Activated CD4-positive, alpha-beta T cell treated with anti-CD3 and anti-CD28 coated beads for 4 hours (primary cell): ENCODE data around the gene TMEM114.

Experiments used
- DNase-seq, 2 donors: peaks; one replicate each; pipeline ENCODE4 v3.0.0-alpha.2; 2020

TMEM114 gene

GRCh38 chr16:8547762-8548161 lies 42.5 kb downstream of the TMEM114 start:
- no peak for DNase-seq

GRCh38 chr16:8544406-8544805 lies 45.9 kb downstream of the TMEM114 start:
- DNase-seq = no peak

- DNase-seq = no peak
Measured at GRCh38 chr16:8543258-8543657, 47.1 kb downstream of the TMEM114 start.

DNA sequence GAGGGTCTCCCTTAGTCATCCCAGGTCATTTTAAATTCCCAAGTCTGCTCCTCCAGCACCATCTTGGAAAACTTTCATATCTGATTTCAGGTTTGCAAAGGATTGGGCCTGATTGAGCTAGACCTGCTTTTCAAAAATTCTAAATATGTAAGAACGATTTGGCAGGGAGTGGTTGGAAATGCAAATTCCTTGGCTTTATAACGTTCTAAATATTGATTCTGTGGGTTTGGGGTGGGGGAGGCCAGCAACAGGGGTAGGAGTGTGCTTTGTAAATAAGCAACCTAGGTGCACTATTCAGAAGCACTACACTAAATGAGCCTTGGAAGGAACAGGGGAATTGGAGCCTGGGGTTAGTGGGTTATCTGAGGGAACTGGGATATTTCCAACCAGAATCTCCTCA lies 47.9 kb downstream of the TMEM114 start:
- DNase-seq = no peak

DNA sequence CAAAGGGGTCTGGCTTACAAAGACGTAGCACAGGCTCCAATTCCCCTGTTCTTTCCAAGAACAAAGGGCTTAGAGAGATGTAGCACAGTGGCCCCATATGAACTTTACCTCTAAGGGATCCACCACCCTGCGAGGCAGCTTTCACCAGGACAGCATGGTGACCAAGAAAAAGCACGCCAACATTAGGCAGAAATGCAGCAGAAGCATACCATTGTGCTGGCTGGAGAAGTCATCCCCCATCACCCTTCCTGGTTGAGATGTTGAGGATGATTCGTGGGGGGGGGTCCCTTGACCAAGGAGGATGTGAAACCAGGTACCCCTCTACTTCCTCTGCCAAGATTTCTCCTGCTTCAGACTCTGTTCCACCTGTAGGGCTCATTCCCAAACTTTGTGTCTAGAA lies 48.4 kb downstream of the TMEM114 start:
- no peak for DNase-seq

- DNase-seq = no peak
Measured at GRCh38 chr16:8537691-8538342, 52.5 kb downstream of the TMEM114 start.

GRCh38 chr16:8533509-8533908 lies 56.8 kb downstream of the TMEM114 start:
- DNase-seq = no peak

DNA sequence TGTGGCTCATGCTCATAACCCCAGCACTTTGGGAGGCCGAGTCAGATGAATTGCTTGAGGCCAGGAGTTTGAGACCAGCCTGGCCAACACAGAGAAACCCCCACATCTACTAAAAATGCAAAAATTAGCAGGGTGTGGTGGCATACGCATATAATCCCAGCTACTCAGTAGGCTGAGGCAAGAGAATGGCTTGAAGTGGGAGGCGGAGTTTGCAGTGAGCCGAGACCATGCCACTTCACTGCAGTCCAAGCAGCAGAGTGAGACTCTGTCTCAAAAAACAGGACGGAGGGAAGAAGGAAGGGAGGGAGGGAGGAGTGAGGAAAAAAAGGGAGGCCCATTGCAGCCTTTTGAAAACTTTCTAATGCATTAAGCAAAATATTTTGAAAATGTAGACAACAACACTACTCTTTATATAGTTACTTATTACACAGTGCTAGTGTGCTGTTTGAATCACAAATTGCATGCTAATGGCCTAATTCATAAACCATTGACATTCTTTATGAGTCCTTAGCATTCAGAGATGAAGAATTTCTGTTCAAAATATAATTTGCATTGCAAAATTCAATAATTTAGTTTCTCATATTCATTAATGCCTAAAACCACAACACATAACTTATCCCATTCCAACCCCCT lies 59.4 kb downstream of the TMEM114 start:
- DNase-seq = no peak

- no peak for DNase-seq
Measured at GRCh38 chr16:8528471-8528870, 61.8 kb downstream of the TMEM114 start.

- no peak for DNase-seq
Measured at GRCh38 chr16:8523932-8524331, 66.4 kb downstream of the TMEM114 start.

DNA sequence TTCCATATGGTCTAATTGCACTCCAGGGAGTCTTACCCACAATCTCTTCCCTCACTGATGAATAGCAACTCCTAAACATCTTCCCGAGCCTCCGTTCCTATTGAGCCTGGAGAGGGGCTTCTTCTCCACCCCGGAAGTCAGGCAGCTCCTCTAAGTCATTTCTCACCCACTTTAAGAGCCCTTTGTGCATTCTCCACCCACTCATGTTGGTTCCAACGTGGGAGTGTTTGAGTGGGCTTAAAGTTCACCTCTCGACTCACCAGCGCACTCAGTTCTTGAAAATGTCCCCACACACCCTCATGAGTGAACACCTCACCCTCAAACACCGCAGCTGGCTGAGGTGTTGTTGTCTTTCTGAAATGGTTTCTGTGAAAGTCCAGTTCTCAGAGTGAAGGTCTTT lies 67.6 kb downstream of the TMEM114 start:
- DNase-seq = no peak

DNA sequence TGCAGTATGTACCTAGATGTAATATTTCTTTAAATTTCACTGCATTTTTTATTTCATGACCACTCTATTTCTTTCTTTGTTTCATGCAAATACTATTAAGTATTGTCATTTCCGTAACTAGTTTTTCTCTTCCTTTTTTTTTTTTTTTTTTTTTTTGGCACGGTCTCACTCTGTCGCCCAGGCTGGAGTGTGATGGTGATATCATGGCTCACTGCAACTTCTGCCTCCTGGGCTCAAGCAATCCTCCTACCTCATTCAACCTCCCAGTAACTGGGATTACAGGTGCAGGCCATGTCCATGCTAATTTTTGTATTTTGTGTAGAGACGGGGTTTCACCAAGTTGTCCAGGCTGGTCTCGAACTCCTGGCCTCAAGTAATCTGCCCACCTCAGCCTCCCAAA lies 70.7 kb downstream of the TMEM114 start:
- no peak for DNase-seq
